Measurements from ENCODE around the gene ECM2.

GRCh38 chr9:92509050-92509449, 26.7 kb downstream of the ECM2 start:
- TF ChIP-seq POLR2AphosphoS5 (IDR thresholded peaks at IDR 0.05) (no peak), POLR2A (IDR thresholded peaks at IDR 0.05) (no peak), CTCF (IDR thresholded peaks at IDR 0.05) (no peak), EP300 (IDR thresholded peaks at IDR 0.05) (no peak)

Measured in sigmoid colon (tissue), 4 donors.